ENCODE measurements around the gene SMKR1. TPM values are rescaled to one million over a fixed set of nuclear protein-coding genes. Genes with fewer than 3 reads are reported as not detected.

Gene SMKR1
- total RNA-seq, 1 experiment from 2014 or later = 7.4 TPM

GRCh38 chr7:129482781-129483180 is 19.6 kb upstream of the SMKR1 start:
- no peak for TF ChIP-seq EZH2phosphoT487 (IDR thresholded peaks at IDR 0.05; ENCODE audit: borderline replicate concordance, low read length)
- H3K27ac ChIP-seq (ENCODE audit: low read length) = no peak overlapping the region
- no TSS peak for BruUV-seq (replicated peaks)
- no peaks in the 10 kb centered on the region for H3K4me1 ChIP-seq (ENCODE audit: insufficient read depth, low read length)
- no peaks in the 10 kb centered on the region; the same call in 1 of the 2 replicates for H3K36me3 ChIP-seq (ENCODE audit: low read depth, low read length)
- H3K9ac ChIP-seq (ENCODE audit: low read length) = no peak overlapping the region
- ATAC-seq (no peak), DNase-seq (no peak)
- H3K4me3 ChIP-seq (ENCODE audit: low read length) = no peak overlapping the region
- H3K9me2 ChIP-seq (replicated peaks; ENCODE audit: low read length) = no peaks in the 10 kb centered on the region
- H3K79me2 ChIP-seq (ENCODE audit: low read length) = no peaks in the 10 kb centered on the region
- intact Hi-C loops (cut with micrococcal nuclease) = no loop called here
- H3F3A ChIP-seq (ENCODE audit: low read length, unreplicated experiment) = no peaks in the 10 kb centered on the region
- no peaks in the 10 kb centered on the region for H3K9me3 ChIP-seq (ENCODE audit: low read length)
- H3K27me3 ChIP-seq (ENCODE audit: low read length) = no peaks in the 10 kb centered on the region
- POLR2A ChIA-PET (ENCODE audit: unreplicated experiment) = no interaction called here
- H3K4me2 ChIP-seq (ENCODE audit: low read length) = no peak overlapping the region
- CTCF ChIA-PET = no interaction called here
- no peak overlapping the region for H2AFZ ChIP-seq (ENCODE audit: low read length)
- H4K20me1 ChIP-seq (ENCODE audit: low read length) = no peaks in the 10 kb centered on the region

GRCh38 chr7:129489491-129489890 is 12.8 kb upstream of the SMKR1 start:
- H3K36me3 ChIP-seq (ENCODE audit: low read depth, low read length) = no peaks in the 10 kb centered on the region
- no peak overlapping the region for H3K9ac ChIP-seq (ENCODE audit: low read length)
- POLR2A ChIA-PET (ENCODE audit: unreplicated experiment) = no interaction called here
- no peak overlapping the region for H2AFZ ChIP-seq (ENCODE audit: low read length)
- TF ChIP-seq EZH2phosphoT487 (IDR thresholded peaks at IDR 0.05; ENCODE audit: borderline replicate concordance, low read length) = no peak
- no peak for TF ChIP-seq CTCF (conservative IDR thresholded peaks at IDR 0.05; ENCODE audit: low read depth, low read length)
- TF ChIP-seq EZH2 (IDR thresholded peaks at IDR 0.05; ENCODE audit: low read length, unreplicated experiment) = no peak
- no peak overlapping the region for H3K27ac ChIP-seq (ENCODE audit: low read length)
- no peaks in the 10 kb centered on the region for H3K9me2 ChIP-seq (replicated peaks; ENCODE audit: low read length)
- no peaks in the 10 kb centered on the region for H3K79me2 ChIP-seq (ENCODE audit: low read length)
- no peak overlapping the region for H3K4me3 ChIP-seq (ENCODE audit: low read length)
- peak; percentile 15 for DNase-seq
- no TSS peak for BruUV-seq (replicated peaks)
- no peak overlapping the region for H3K4me2 ChIP-seq (ENCODE audit: low read length)
- no peaks in the 10 kb centered on the region for H3F3A ChIP-seq (ENCODE audit: low read length, unreplicated experiment)
- ATAC-seq = no peak
- no peaks in the 10 kb centered on the region for H3K9me3 ChIP-seq (ENCODE audit: low read length)
- H3K4me1 ChIP-seq (ENCODE audit: insufficient read depth, low read length) = peaks cover 17% of the 10 kb centered on the region
- intact Hi-C loops (cut with micrococcal nuclease) = no loop called here
- H4K20me1 ChIP-seq (ENCODE audit: low read length) = no peaks in the 10 kb centered on the region
- CTCF ChIA-PET = no interaction called here
- H3K27me3 ChIP-seq (ENCODE audit: low read length) = no peaks in the 10 kb centered on the region

GRCh38 chr7:129492391-129492790 is 9.9 kb upstream of the SMKR1 start:
- Histone ChIP-seq H3K9me3 (ENCODE audit: low read length) (no peaks in the 10 kb centered on the region), H3K27me3 (ENCODE audit: low read length) (no peaks in the 10 kb centered on the region), H3K79me2 (ENCODE audit: low read length) (no peaks in the 10 kb centered on the region), H3K9ac (ENCODE audit: low read length) (no peak overlapping the region), H3K36me3 (ENCODE audit: low read depth, low read length) (no peaks in the 10 kb centered on the region), H4K20me1 (ENCODE audit: low read length) (no peaks in the 10 kb centered on the region), H3K4me1 (ENCODE audit: insufficient read depth, low read length) (peaks cover 17% of the 10 kb centered on the region), H3K27ac (ENCODE audit: low read length) (no peak overlapping the region), H3F3A (ENCODE audit: low read length, unreplicated experiment) (no peaks in the 10 kb centered on the region), H3K4me2 (ENCODE audit: low read length) (no peak overlapping the region), H3K9me2 (replicated peaks; ENCODE audit: low read length) (no peaks in the 10 kb centered on the region), H2AFZ (ENCODE audit: low read length) (no peak overlapping the region), H3K4me3 (ENCODE audit: low read length) (no peak overlapping the region)
- BruUV-seq (replicated peaks) = no TSS peak
- ChIA-PET CTCF (interaction anchor here (0.6 kb wide), 1 partner anchor 149 kb away, joined by 3 read pairs; no protein-coding TSS in a partner anchor), POLR2A (ENCODE audit: unreplicated experiment) (no interaction called here)
- TF ChIP-seq EZH2 (IDR thresholded peaks at IDR 0.05; ENCODE audit: low read length, unreplicated experiment) (no peak), CTCF (conservative IDR thresholded peaks at IDR 0.05; ENCODE audit: low read depth, low read length) (no peak), EZH2phosphoT487 (IDR thresholded peaks at IDR 0.05; ENCODE audit: borderline replicate concordance, low read length) (no peak)
- ATAC-seq (no peak), DNase-seq (no peak)
- intact Hi-C loops (cut with micrococcal nuclease) = loop anchor here (5.0 kb wide), 1 partner anchor 150 kb away; no protein-coding TSS in a partner anchor
